Measurements from ENCODE around the gene IFNL4.

- no peak for TF ChIP-seq CTCF (IDR thresholded peaks at IDR 0.05; ENCODE audit: extremely low read depth in 1 of 2, insufficient read depth in 1 of 2, low read depth in 1 of 2, low read length in 2 of 2)
- no peak for TF ChIP-seq POLR2A (IDR thresholded peaks at IDR 0.05; ENCODE audit: low read depth, low read length)
- TF ChIP-seq EZH2 (IDR thresholded peaks at IDR 0.05; ENCODE audit: borderline replicate concordance, low read depth, low read length, severe bottlenecking), result no peak
- TF ChIP-seq POLR2AphosphoS5 (IDR thresholded peaks at IDR 0.05; ENCODE audit: insufficient read depth, low read depth, low read length), result no peak
- no peak for TF ChIP-seq MAX (IDR thresholded peaks at IDR 0.05; ENCODE audit: insufficient read depth, insufficient read length)
- no peak for TF ChIP-seq JUN (IDR thresholded peaks at IDR 0.05; ENCODE audit: borderline replicate concordance, insufficient read depth, insufficient read length, low read depth)
- TF ChIP-seq FOS (IDR thresholded peaks at IDR 0.05; ENCODE audit: borderline replicate concordance, insufficient read depth, low read length), result no peak
- no peak for TF ChIP-seq MYC (IDR thresholded peaks at IDR 0.05; ENCODE audit: low read depth, low read length)
These were observed 44.7 kb upstream of the IFNL4 start for GRCh38 chr19:39293394-39293793.

Data from endothelial cell of umbilical vein (primary cell).